ENCODE results near the gene GNAS. TPM values are rescaled to one million over a fixed set of nuclear protein-coding genes. Genes with fewer than 3 reads are reported as not detected.

The GNAS gene
- total RNA-seq, 1 donor from 2014 or later, result 784 TPM

GRCh38 chr20:58882704-58883089 is 30.2 kb downstream of the GNAS start:
- H3K27ac Mint-ChIP-seq, result no peak overlapping the region
- H3K4me3 Mint-ChIP-seq, result no peak overlapping the region
- no peaks in the 10 kb centered on the region for H3K27me3 Mint-ChIP-seq
- H3K36me3 Mint-ChIP-seq (ENCODE audit: low read depth), result no peaks in the 10 kb centered on the region
- H3K9me3 Mint-ChIP-seq, result no peaks in the 10 kb centered on the region
- no peak for DNase-seq
- no peak for ATAC-seq (ENCODE audit: low read depth)
- intact Hi-C loops (cut with micrococcal nuclease), result no loop called here
- ChIA-PET CTCF (no interaction called here), POLR2A (interaction anchor here (1.3 kb wide), 1 partner anchor 150 kb away, joined by 3 read pairs; the partner anchor contains the start of gene ATP5F1E)
- TF ChIP-seq CTCF (IDR thresholded peaks at IDR 0.05), result no peak
- peaks cover 11% of the 10 kb centered on the region for H3K4me1 Mint-ChIP-seq

GRCh38 chr20:58883241-58883691 is 30.8 kb downstream of the GNAS start:
- Mint-ChIP-seq H3K4me3 (no peak overlapping the region), H3K36me3 (ENCODE audit: low read depth) (no peaks in the 10 kb centered on the region), H3K27me3 (no peaks in the 10 kb centered on the region), H3K9me3 (no peaks in the 10 kb centered on the region), H3K4me1 (peaks cover 16% of the 10 kb centered on the region), H3K27ac (no peak overlapping the region)
- intact Hi-C loops (cut with micrococcal nuclease), result no loop called here
- ChIA-PET POLR2A (interaction anchor here (0.6 kb wide), 1 partner anchor 15 kb away, joined by 3 read pairs; no protein-coding TSS in a partner anchor), CTCF (interaction anchor here (1.2 kb wide), 1 partner anchor 11 kb away, joined by 3 read pairs; no protein-coding TSS in a partner anchor)
- ATAC-seq (ENCODE audit: low read depth) (no peak), DNase-seq (no peak)
- TF ChIP-seq CTCF (IDR thresholded peaks at IDR 0.05), result no peak

GRCh38 chr20:58884966-58885365 is 32.5 kb downstream of the GNAS start:
- no peak for ATAC-seq (ENCODE audit: low read depth)
- H3K4me3 Mint-ChIP-seq, result no peak overlapping the region
- POLR2A ChIA-PET, result no interaction called here
- H3K4me1 Mint-ChIP-seq, result peaks cover 16% of the 10 kb centered on the region
- H3K27me3 Mint-ChIP-seq, result no peaks in the 10 kb centered on the region
- TF ChIP-seq CTCF (IDR thresholded peaks at IDR 0.05), result no peak
- no peak overlapping the region for H3K27ac Mint-ChIP-seq
- no peaks in the 10 kb centered on the region for H3K9me3 Mint-ChIP-seq
- H3K36me3 Mint-ChIP-seq (ENCODE audit: low read depth), result no peaks in the 10 kb centered on the region
- intact Hi-C loops (cut with micrococcal nuclease), result no loop called here
- DNase-seq, result no peak
- CTCF ChIA-PET, result no interaction called here

GRCh38 chr20:58886546-58886945 is 34.0 kb downstream of the GNAS start:
- Mint-ChIP-seq H3K27me3 (no peaks in the 10 kb centered on the region), H3K4me3 (no peak overlapping the region), H3K4me1 (peaks cover 16% of the 10 kb centered on the region), H3K9me3 (no peaks in the 10 kb centered on the region), H3K27ac (peak overlapping the region; percentile 18), H3K36me3 (ENCODE audit: low read depth) (peaks cover 2% of the 10 kb centered on the region)
- ChIA-PET CTCF (no interaction called here), POLR2A (interaction anchor here (0.9 kb wide), 2 partner anchors 95 to 146 kb away, joined by 4 to 11 read pairs; partner anchors contain the start of gene ATP5F1E)
- intact Hi-C loops (cut with micrococcal nuclease), result no loop called here
- DNase-seq (no peak), ATAC-seq (ENCODE audit: low read depth) (no peak)
- no peak for TF ChIP-seq CTCF (IDR thresholded peaks at IDR 0.05)

GRCh38 chr20:58888103-58888502 is 35.6 kb downstream of the GNAS start:
- ATAC-seq (ENCODE audit: low read depth) (no peak), DNase-seq (no peak)
- intact Hi-C loops (cut with micrococcal nuclease), result no loop called here
- Mint-ChIP-seq H3K27me3 (no peaks in the 10 kb centered on the region), H3K9me3 (no peaks in the 10 kb centered on the region), H3K36me3 (ENCODE audit: low read depth) (peaks cover 8% of the 10 kb centered on the region), H3K4me1 (peaks cover 21% of the 10 kb centered on the region), H3K27ac (peak overlapping the region; percentile 59), H3K4me3 (peak overlapping the region; percentile 84)
- CTCF ChIA-PET, result no interaction called here
- POLR2A ChIA-PET, result interaction anchor here (0.6 to 4.2 kb wide), 3 partner anchors 55 to 235 kb away, joined by 4 to 75 read pairs (median 28); partner anchors contain the start of gene ATP5F1E
- no peak for TF ChIP-seq CTCF (IDR thresholded peaks at IDR 0.05)

Measured in activated B cell treated with CpG ODN at 0.5 μM for 24 hours (primary cell).